Endothelial cell of umbilical vein (primary cell): ENCODE results near the gene FAM228B. TPM values are rescaled to one million over a fixed set of nuclear protein-coding genes. Genes with fewer than 3 reads are reported as not detected.

Experiments
- BruUV-seq: library from RNA; stranded (reverse); fragments of 400-500 nt; replicated peaks from 2 replicates; lab custom pipeline; 2021; lab: Mats Ljungman, UMichigan
- CTCF ChIA-PET: fragments of 300-600, 350-600 bp; sonication (Branson Sonifier 250); formaldehyde crosslinking; loops from one replicate; lab custom pipeline; 2021; ENCODE audit warnings: antibody characterized with exemption, inconsistent platforms; lab: Charles Lee
- POLR2A ChIA-PET: fragments of 300-600, 350-600 bp; sonication (Branson Sonifier 250); formaldehyde crosslinking; loops from one replicate; lab custom pipeline; 2021; ENCODE audit warnings: antibody characterized with exemption, inconsistent platforms; lab: Charles Lee
- DNase-seq: peaks from one replicate; pipeline ENCODE4 v3.0.0-alpha.2; 2011; ENCODE audit warnings: low read depth, low spot score
- FAIRE-seq: peaks from 2 replicates; lab custom pipeline; 2011; peaks lifted over from hg19 to GRCh38; lab: Jason Lieb, UNC
- H2AFZ ChIP-seq: 2 replicates; pipeline ENCODE4 v1.6.0; 2012; ENCODE audit warnings: low read depth, low read length, control low read depth, inconsistent platforms
- H3K27ac ChIP-seq: 2 replicates; pipeline ENCODE4 v1.5.1; 2011; ENCODE audit warnings: low read depth, mild to moderate bottlenecking, control low read depth, low read length, moderate library complexity; ENCODE audit not compliant: insufficient read depth
- H3K27me3 ChIP-seq, 2 experiments: 2 replicates each; pipeline versions ENCODE4 v1.6.0 to v1.6.1; 2011; ENCODE audit warnings: low read length in 2 of 2, mixed read lengths in 1 of 2; ENCODE audit not compliant: control insufficient read depth in 2 of 2, insufficient read depth in 2 of 2
- H3K36me3 ChIP-seq, 2 experiments: 2 replicates in 1 of 2; 3 replicates in 1 of 2; pipeline ENCODE4 v1.5.1; 2011; ENCODE audit warnings: low read length in 2 of 2, mild to moderate bottlenecking in 1 of 2, moderate library complexity in 1 of 2; ENCODE audit not compliant: control insufficient read depth in 2 of 2, insufficient read depth in 2 of 2; ENCODE audit errors: extremely low read depth in 1 of 2
- H3K4me1 ChIP-seq: 3 replicates; pipeline ENCODE4 v1.5.1; 2011; ENCODE audit warnings: mild to moderate bottlenecking, low read length; ENCODE audit not compliant: control insufficient read depth, insufficient read depth; ENCODE audit errors: extremely low read depth
- H3K4me2 ChIP-seq: 2 replicates; pipeline ENCODE4 v1.6.1; 2011; ENCODE audit warnings: low read length, control low read depth, mixed read lengths; ENCODE audit not compliant: insufficient read depth
- H3K4me3 ChIP-seq, 3 experiments: fragments of 200-600 bp in 1 of 3; sonication (generic), shearing (Covaris generic) in 1 of 3; replicated peaks in 1 of 3; 2 replicates each; pipeline ENCODE4 v1.5.1; 2011 to 2016; ENCODE audit warnings: control low read depth in 3 of 3, low read length in 3 of 3, mild to moderate bottlenecking in 2 of 3, inconsistent platforms in 1 of 3, low read depth in 1 of 3, moderate library complexity in 1 of 3; ENCODE audit not compliant: insufficient read depth in 1 of 3
- H3K79me2 ChIP-seq: 2 replicates; pipeline ENCODE4 v1.6.0; 2012; ENCODE audit warnings: low read length, inconsistent platforms; ENCODE audit not compliant: control insufficient read depth, insufficient read depth
- H3K9ac ChIP-seq: replicated peaks from 2 replicates; pipeline ENCODE3; 2011; ENCODE audit warnings: low read length, control low read depth; ENCODE audit not compliant: insufficient read depth; ENCODE audit errors: extremely low read depth
- H3K9me1 ChIP-seq: replicated peaks from 3 replicates; pipeline ENCODE4 v1.6.0; 2011; ENCODE audit warnings: mild to moderate bottlenecking, low read length; ENCODE audit not compliant: control insufficient read depth, insufficient read depth; ENCODE audit errors: extremely low read depth
- H3K9me3 ChIP-seq: replicated peaks from 2 replicates; pipeline ENCODE4 v1.5.1; 2012; ENCODE audit warnings: low read length, inconsistent platforms; ENCODE audit not compliant: control insufficient read depth, insufficient read depth
- H4K20me1 ChIP-seq: replicated peaks from 2 replicates; pipeline ENCODE3; 2011; ENCODE audit warnings: mild to moderate bottlenecking, low read length; ENCODE audit not compliant: control insufficient read depth, insufficient read depth; ENCODE audit errors: extremely low read depth
- EZH2 ChIP-seq: IDR thresholded peaks from 2 replicates; pipeline ENCODE4 v1.6.1; 2012; ENCODE audit warnings: borderline replicate concordance, low read depth, mild to moderate bottlenecking, moderate library complexity, low read length, inconsistent platforms; ENCODE audit not compliant: severe bottlenecking
- FOS ChIP-seq: IDR thresholded peaks from 2 replicates; pipeline ENCODE4 v1.6.1; 2011; ENCODE audit warnings: mild to moderate bottlenecking, low read length, moderate library complexity, borderline replicate concordance; ENCODE audit not compliant: insufficient read depth
- GATA2 ChIP-seq: IDR thresholded peaks from 2 replicates; pipeline ENCODE4 v1.7.0; 2011; ENCODE audit warnings: low read depth, mild to moderate bottlenecking, moderate library complexity, mixed read lengths, low read length; ENCODE audit not compliant: insufficient read length, insufficient read depth
- JUN ChIP-seq: IDR thresholded peaks from 2 replicates; pipeline ENCODE4 v1.6.1; 2011; ENCODE audit warnings: borderline replicate concordance, low read depth; ENCODE audit not compliant: insufficient read length, insufficient read depth
- MAX ChIP-seq: IDR thresholded peaks from 2 replicates; pipeline ENCODE4 v1.6.1; 2011; ENCODE audit not compliant: insufficient read depth, insufficient read length
- MYC ChIP-seq: IDR thresholded peaks from one replicate; pipeline ENCODE4 v1.6.1; 2011; ENCODE audit warnings: mild to moderate bottlenecking, low read depth, low read length
- POLR2A ChIP-seq: IDR thresholded peaks from 2 replicates; pipeline ENCODE4 v1.6.1; 2012; ENCODE audit warnings: low read depth, mild to moderate bottlenecking, control low read depth, low read length
- POLR2AphosphoS5 ChIP-seq: IDR thresholded peaks from 2 replicates; pipeline ENCODE4 v1.6.1; 2012; ENCODE audit warnings: low read depth, mild to moderate bottlenecking, control low read depth, low read length, moderate library complexity; ENCODE audit not compliant: insufficient read depth
- dilution Hi-C: fragments of 300-500 bp; cut with MboI; formaldehyde crosslinking; loops from one replicate; pipeline ENCODE4 v1.15.0; 2019; ENCODE audit warnings: low sequenced_read_pairs; ENCODE audit not compliant: extremely low pct_ligation_motif_present
- intact Hi-C: fragments of 100-400 bp; cut with micrococcal nuclease; formaldehyde crosslinking; loops from one replicate; pipeline ENCODE4 v1.10.0; 2022
- polyA plus RNA-seq, 4 experiments: library from polyadenylated mRNA; depleted of rRNA in 3 of 4; stranded (reverse) in 3 of 4; unstranded in 1 of 4; fragments of >200 nt; gene quantifications; 2 replicates each; pipeline versions ENCODE4 v1.2.1 to v1.2.3, GENCODE V29; 2011 to 2012; ENCODE audit warnings: missing spikeins in 1 of 4
- total RNA-seq: library from RNA; stranded (reverse); gene quantifications from 2 replicates; pipeline ENCODE4 v1.2.3, GENCODE V29; 2021
- TF ChIP-seq, protein P1 (sequence below), 2 donors: IDR thresholded peaks; 1 replicate in 1 of 2; 2 replicates in 1 of 2; pipeline ENCODE4 v1.5.1; 2011; ENCODE audit warnings: low read length in 2 of 2, mild to moderate bottlenecking in 2 of 2, moderate library complexity in 2 of 2, control low read depth in 1 of 2, inconsistent platforms in 1 of 2, low read depth in 1 of 2; ENCODE audit not compliant: insufficient read depth in 1 of 2; ENCODE audit errors: extremely low read depth in 1 of 2

FAM228B gene
- total and polyA plus RNA-seq, 2 donors (not counting 3 experiments of a cell fraction or from before 2014, with no cell fraction given): 1.6 to 11.9 TPM

DNA sequence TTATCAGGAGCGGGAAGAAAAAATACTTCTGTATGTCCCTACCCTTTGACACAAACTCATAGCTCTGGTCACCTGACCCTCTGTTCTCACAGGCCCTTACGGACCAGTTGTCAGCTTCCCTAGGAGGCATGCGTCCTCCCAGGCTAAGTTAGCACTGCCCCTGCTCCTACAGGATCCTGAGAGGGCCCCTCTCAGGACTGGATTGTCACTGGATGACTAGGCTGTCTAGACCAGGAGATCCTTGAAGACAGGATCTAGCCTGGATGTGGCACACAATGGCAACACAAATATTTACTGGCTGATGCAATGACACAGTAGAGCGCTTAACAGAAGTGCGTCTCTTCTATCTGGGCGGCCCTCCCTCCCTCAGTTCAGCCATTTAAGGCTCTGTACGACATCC, 59.2 kb downstream of the FAM228B start:
- dilution Hi-C loops: no loop called here

More for the DNA sequence above, 59.2 kb downstream of the FAM228B start:
- H3K36me3 ChIP-seq: no peaks in the 10 kb centered on the region
- no peaks in the 10 kb centered on the region for H3K9me3 ChIP-seq
- CTCF ChIA-PET: interaction anchor here (1.4 kb wide), 1 partner anchor 9 kb away, joined by 3 read pairs; no protein-coding TSS in a partner anchor
- H3K4me1 ChIP-seq: no peaks in the 10 kb centered on the region
- TF ChIP-seq FOS (no peak), JUN (no peak), EZH2 (no peak), GATA2 (no peak), MYC (no peak), MAX (no peak), POLR2AphosphoS5 (no peak), POLR2A (no peak)
- TF ChIP-seq, protein P1, sequence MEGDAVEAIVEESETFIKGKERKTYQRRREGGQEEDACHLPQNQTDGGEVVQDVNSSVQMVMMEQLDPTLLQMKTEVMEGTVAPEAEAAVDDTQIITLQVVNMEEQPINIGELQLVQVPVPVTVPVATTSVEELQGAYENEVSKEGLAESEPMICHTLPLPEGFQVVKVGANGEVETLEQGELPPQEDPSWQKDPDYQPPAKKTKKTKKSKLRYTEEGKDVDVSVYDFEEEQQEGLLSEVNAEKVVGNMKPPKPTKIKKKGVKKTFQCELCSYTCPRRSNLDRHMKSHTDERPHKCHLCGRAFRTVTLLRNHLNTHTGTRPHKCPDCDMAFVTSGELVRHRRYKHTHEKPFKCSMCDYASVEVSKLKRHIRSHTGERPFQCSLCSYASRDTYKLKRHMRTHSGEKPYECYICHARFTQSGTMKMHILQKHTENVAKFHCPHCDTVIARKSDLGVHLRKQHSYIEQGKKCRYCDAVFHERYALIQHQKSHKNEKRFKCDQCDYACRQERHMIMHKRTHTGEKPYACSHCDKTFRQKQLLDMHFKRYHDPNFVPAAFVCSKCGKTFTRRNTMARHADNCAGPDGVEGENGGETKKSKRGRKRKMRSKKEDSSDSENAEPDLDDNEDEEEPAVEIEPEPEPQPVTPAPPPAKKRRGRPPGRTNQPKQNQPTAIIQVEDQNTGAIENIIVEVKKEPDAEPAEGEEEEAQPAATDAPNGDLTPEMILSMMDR (IDR thresholded peaks at IDR 0.05; ENCODE audit: extremely low read depth in 1 of 2, insufficient read depth in 1 of 2, low read depth in 1 of 2, low read length in 2 of 2): no peak
- FAIRE-seq (no peak), DNase-seq (no peak)
- intact Hi-C loops: no loop called here
- no peak overlapping the region for H3K4me2 ChIP-seq
- no peak overlapping the region for H2AFZ ChIP-seq
- H3K79me2 ChIP-seq: no peaks in the 10 kb centered on the region
- POLR2A ChIA-PET: no interaction called here
- H4K20me1 ChIP-seq: no peaks in the 10 kb centered on the region
- no peak overlapping the region for H3K4me3 ChIP-seq
- H3K27me3 ChIP-seq: no peaks in the 10 kb centered on the region
- no peaks in the 10 kb centered on the region for H3K9me1 ChIP-seq
- BruUV-seq: no TSS peak
- H3K9ac ChIP-seq: no peak overlapping the region
- H3K27ac ChIP-seq: no peak overlapping the region
